Measurements from ENCODE around the gene DEFB132. TPM values are rescaled to one million over a fixed set of nuclear protein-coding genes. Genes with fewer than 3 reads are reported as not detected.
"Not testable (repeated sequence)": the region's sequence is repeated elsewhere in the genome, so short reads cannot be mapped to it uniquely, and the experiment has no call there.

Gene DEFB132
- total RNA-seq, 1 donor from 2014 or later, result not detected

DNA sequence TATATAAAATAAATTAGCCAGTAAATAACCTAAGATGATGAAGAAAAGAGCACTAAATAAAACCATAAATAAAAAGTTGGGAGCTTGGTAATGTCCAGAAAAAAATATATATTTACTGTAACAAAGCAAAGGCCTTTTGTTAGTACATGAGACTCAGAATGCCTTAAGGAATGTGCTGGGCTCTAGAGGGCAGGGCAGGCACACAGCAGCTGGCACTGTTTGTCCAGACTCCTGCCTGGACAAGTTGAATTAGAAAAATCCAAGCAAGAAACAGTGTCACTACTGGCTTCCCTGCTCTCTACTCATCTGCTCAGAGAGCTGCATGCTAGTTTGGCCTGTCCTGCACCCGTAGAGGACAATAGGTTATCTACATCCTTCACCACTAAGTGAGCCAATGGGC lies 21.6 kb upstream of the DEFB132 start:
- no peaks in the 10 kb centered on the region for H3K9me3 Mint-ChIP-seq
- H3K4me1 Mint-ChIP-seq, result peaks cover 5% of the 10 kb centered on the region
- H3K27ac Mint-ChIP-seq, result no peak overlapping the region
- no peak for DNase-seq (ENCODE audit: low spot score in 2 of 2, unreplicated experiment in 2 of 2)
- no peaks in the 10 kb centered on the region for H3K36me3 Mint-ChIP-seq
- no peak for TF ChIP-seq CTCF (IDR thresholded peaks at IDR 0.05; ENCODE audit: unreplicated experiment)
- H3K4me3 Mint-ChIP-seq, result no peak overlapping the region
- H3K27me3 Mint-ChIP-seq (ENCODE audit: low read depth), result peaks cover 24% of the 10 kb centered on the region

DNA sequence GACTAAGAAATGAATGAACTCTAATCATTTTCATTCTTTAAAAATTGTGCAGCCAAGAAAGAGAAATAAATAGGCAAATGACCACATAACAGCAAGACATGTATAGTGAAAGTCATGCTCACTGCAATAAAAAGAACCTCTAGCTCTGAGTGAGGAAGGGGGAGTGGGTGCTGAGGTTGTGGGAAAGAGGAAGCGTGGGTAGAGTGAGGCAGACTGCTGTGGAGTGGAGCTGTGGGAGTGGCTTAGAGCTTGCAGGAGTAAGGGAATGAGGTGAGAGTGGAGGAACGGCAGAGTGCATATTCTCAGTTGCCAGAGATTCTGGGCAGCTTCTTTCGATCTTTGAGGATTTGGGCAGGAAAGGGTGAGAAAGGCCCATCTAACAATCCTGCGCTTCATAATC lies 20.0 kb upstream of the DEFB132 start:
- H3K36me3 Mint-ChIP-seq, result no peaks in the 10 kb centered on the region
- DNase-seq (ENCODE audit: low spot score in 2 of 2, unreplicated experiment in 2 of 2), result no peak
- TF ChIP-seq CTCF (IDR thresholded peaks at IDR 0.05; ENCODE audit: unreplicated experiment), result no peak
- H3K27me3 Mint-ChIP-seq (ENCODE audit: low read depth), result peaks cover 29% of the 10 kb centered on the region
- no peak overlapping the region for H3K4me3 Mint-ChIP-seq
- no peaks in the 10 kb centered on the region for H3K9me3 Mint-ChIP-seq
- no peak overlapping the region for H3K27ac Mint-ChIP-seq
- H3K4me1 Mint-ChIP-seq, result peaks cover 5% of the 10 kb centered on the region

DNA sequence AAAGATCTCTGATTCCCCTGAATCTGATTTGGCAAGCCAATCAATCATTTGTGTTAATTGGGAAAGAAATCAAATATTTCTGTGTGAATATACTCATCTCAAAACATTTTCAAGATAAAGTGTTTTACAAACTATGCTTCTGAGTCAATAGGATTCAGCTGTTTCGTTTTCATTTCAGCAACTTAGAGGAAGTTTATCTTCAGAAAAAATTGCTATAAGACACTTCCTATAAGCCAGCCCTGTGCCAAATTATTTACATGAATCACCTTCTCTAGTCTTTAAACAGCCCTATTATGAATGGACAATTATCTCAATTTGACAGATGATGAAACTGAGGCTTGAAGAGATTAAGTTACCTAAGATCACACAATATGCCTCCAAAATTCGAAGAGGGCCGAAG lies 19.6 kb upstream of the DEFB132 start:
- Mint-ChIP-seq H3K27me3 (ENCODE audit: low read depth) (peaks cover 33% of the 10 kb centered on the region), H3K9me3 (no peaks in the 10 kb centered on the region), H3K4me3 (no peak overlapping the region), H3K27ac (no peak overlapping the region), H3K36me3 (no peaks in the 10 kb centered on the region), H3K4me1 (peaks cover 5% of the 10 kb centered on the region)
- no peak for TF ChIP-seq CTCF (IDR thresholded peaks at IDR 0.05; ENCODE audit: unreplicated experiment)
- DNase-seq (ENCODE audit: low spot score in 2 of 2, unreplicated experiment in 2 of 2), result no peak

- Mint-ChIP-seq H3K27me3 (ENCODE audit: low read depth) (peaks cover 41% of the 10 kb centered on the region), H3K9me3 (peaks cover 7% of the 10 kb centered on the region), H3K36me3 (no peaks in the 10 kb centered on the region), H3K4me1 (no peaks in the 10 kb centered on the region), H3K4me3 (no peak overlapping the region), H3K27ac (no peak overlapping the region)
- no peak for DNase-seq (ENCODE audit: low spot score in 2 of 2, unreplicated experiment in 2 of 2)
- no peak for TF ChIP-seq CTCF (IDR thresholded peaks at IDR 0.05; ENCODE audit: unreplicated experiment)
Measured at GRCh38 chr20:242905-243304, 14.6 kb upstream of the DEFB132 start.

GRCh38 chr20:251354-251753 lies 6.2 kb upstream of the DEFB132 start:
- peaks cover 11% of the 10 kb centered on the region for H3K27me3 Mint-ChIP-seq (ENCODE audit: low read depth)
- peaks cover 17% of the 10 kb centered on the region for H3K4me1 Mint-ChIP-seq
- no peak for TF ChIP-seq CTCF (IDR thresholded peaks at IDR 0.05; ENCODE audit: unreplicated experiment)
- peaks cover 7% of the 10 kb centered on the region for H3K9me3 Mint-ChIP-seq
- H3K27ac Mint-ChIP-seq, result no peak overlapping the region
- H3K36me3 Mint-ChIP-seq, result no peaks in the 10 kb centered on the region
- DNase-seq (ENCODE audit: low spot score in 2 of 2, unreplicated experiment in 2 of 2), result no peak
- H3K4me3 Mint-ChIP-seq, result no peak overlapping the region

GRCh38 chr20:252801-253200 lies 4.7 kb upstream of the DEFB132 start:
- H3K27me3 Mint-ChIP-seq (ENCODE audit: low read depth), result peaks cover 18% of the 10 kb centered on the region
- peaks cover 17% of the 10 kb centered on the region for H3K4me1 Mint-ChIP-seq
- no peak overlapping the region for H3K27ac Mint-ChIP-seq
- H3K9me3 Mint-ChIP-seq, result no peaks in the 10 kb centered on the region
- no peak for TF ChIP-seq CTCF (IDR thresholded peaks at IDR 0.05; ENCODE audit: unreplicated experiment)
- H3K36me3 Mint-ChIP-seq, result no peaks in the 10 kb centered on the region
- H3K4me3 Mint-ChIP-seq, result no peak overlapping the region
- DNase-seq (ENCODE audit: low spot score in 2 of 2, unreplicated experiment in 2 of 2), result no peak

- not testable (repeated sequence) for H3K4me3 Mint-ChIP-seq; H3K9me3 Mint-ChIP-seq; H3K36me3 Mint-ChIP-seq; DNase-seq (ENCODE audit: low spot score in 2 of 2, unreplicated experiment in 2 of 2)
- Mint-ChIP-seq H3K4me1 (peaks cover 17% of the 10 kb centered on the region), H3K27ac (peak overlapping the region; percentile 73), H3K27me3 (ENCODE audit: low read depth) (peaks cover 23% of the 10 kb centered on the region)
Measured at GRCh38 chr20:253447-253846, 4.1 kb upstream of the DEFB132 start.

Measured in mesothelial cell of epicardium (in vitro differentiated cells).